HL-60 (cell line): ENCODE results near the gene SERPINA9.

Experiments used
- CTCF ChIP-seq: IDR thresholded peaks from one replicate; pipeline ENCODE4 v1.5.1; 2011; ENCODE audit warnings: low read length, control low read depth, inconsistent platforms; ENCODE audit not compliant: insufficient read depth
- GABPA ChIP-seq: IDR thresholded peaks from 2 replicates; pipeline ENCODE4 v1.6.1; 2012; ENCODE audit warnings: low read depth
- POLR2AphosphoS5 ChIP-seq: IDR thresholded peaks from 2 replicates; pipeline ENCODE4 v1.6.1; 2012; ENCODE audit warnings: low read depth
- REST ChIP-seq: IDR thresholded peaks from 2 replicates; pipeline ENCODE4 v1.6.1; 2012; ENCODE audit warnings: low read depth; ENCODE audit not compliant: insufficient replicate concordance
- SPI1 ChIP-seq: IDR thresholded peaks from 2 replicates; pipeline ENCODE4 v1.6.1; 2012; ENCODE audit warnings: low read depth, mild to moderate bottlenecking, borderline replicate concordance

- no peak for TF ChIP-seq CTCF
- no peak for TF ChIP-seq POLR2AphosphoS5
- TF ChIP-seq REST: no peak
- no peak for TF ChIP-seq SPI1
- TF ChIP-seq GABPA: no peak
Observed at GRCh38 chr14:94455928-94456327, 20.1 kb downstream of the SERPINA9 start.
